ENCODE data around the gene SELL.
A peak's percentile ranks its signal among the peaks of the same experiment; 100 is the strongest.

The SELL gene

GRCh38 chr1:169712309-169712631 lies 850 bp upstream of the SELL start:
- peak overlapping the region; percentile 73; the same call in 1 of the 2 replicates for H3K4me3 ChIP-seq
- H3K36me3 ChIP-seq (ENCODE audit: insufficient read depth, low read length) = no peaks in the 10 kb centered on the region
- DNase-seq (ENCODE audit: low read depth, low spot score) = no peak
- TF ChIP-seq POLR2AphosphoS5 (IDR thresholded peaks at IDR 0.05; ENCODE audit: borderline replicate concordance, low read depth, low read length) (no peak), FOXP2 (optimal IDR thresholded peaks at IDR 0.05; ENCODE audit: control extremely low read depth, extremely low read length, insufficient read depth) (no peak), EZH2 (IDR thresholded peaks at IDR 0.05) (no peak)
- no peaks in the 10 kb centered on the region for H3K9me3 ChIP-seq (ENCODE audit: low read depth, low read length)
- no peak overlapping the region for H3K27ac ChIP-seq
- H3K9ac ChIP-seq (ENCODE audit: insufficient read length) = no peak overlapping the region

- Histone ChIP-seq H3K9me3 (ENCODE audit: low read depth, low read length) (no peaks in the 10 kb centered on the region), H3K27ac (no peak overlapping the region), H3K9ac (ENCODE audit: insufficient read length) (no peak overlapping the region), H3K4me3 (no peak overlapping the region), H3K36me3 (ENCODE audit: insufficient read depth, low read length) (no peaks in the 10 kb centered on the region)
- DNase-seq (ENCODE audit: low read depth, low spot score) = no peak
- no peak for TF ChIP-seq FOXP2 (optimal IDR thresholded peaks at IDR 0.05; ENCODE audit: control extremely low read depth, extremely low read length, insufficient read depth)
- no peak for TF ChIP-seq POLR2AphosphoS5 (IDR thresholded peaks at IDR 0.05; ENCODE audit: borderline replicate concordance, low read depth, low read length)
- no peak for TF ChIP-seq EZH2 (IDR thresholded peaks at IDR 0.05)
Observed at GRCh38 chr1:169708647-169709046, 2.8 kb downstream of the SELL start.

DNA sequence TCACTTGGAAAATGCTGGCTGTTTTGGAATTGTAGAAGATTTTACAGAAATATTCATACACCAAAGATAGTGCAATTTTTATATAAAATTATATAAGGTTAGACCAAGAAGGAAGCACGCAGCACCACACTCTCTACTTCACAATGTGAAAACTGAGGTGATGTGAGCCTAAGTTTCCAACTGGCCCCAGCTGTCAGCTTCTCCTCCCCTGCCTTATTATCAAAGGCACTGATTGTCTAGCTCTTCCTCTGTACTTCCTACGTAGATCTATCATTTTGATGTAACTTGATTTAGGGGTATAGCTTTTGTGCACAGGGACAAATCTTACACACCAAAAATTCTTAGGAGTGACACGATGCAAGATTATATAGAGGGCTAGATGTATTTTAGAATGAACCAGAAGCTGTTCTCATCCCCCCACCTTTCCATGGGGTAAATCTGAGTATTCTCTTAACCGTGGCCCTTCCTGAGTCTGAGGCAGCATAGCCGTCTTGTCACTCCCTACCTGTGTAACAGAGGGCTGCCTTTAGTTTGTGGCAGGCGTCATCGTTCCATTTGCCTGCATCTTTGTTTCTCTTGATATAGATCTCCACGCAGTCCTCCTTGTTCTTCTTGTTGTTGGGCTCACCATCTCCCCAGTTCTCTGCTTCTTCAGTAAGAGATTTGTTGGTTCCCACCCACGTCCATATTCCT lies 3.4 kb downstream of the SELL start:
- Histone ChIP-seq H3K36me3 (ENCODE audit: insufficient read depth, low read length) (no peaks in the 10 kb centered on the region), H3K4me3 (no peak overlapping the region), H3K27ac (no peak overlapping the region), H3K9me3 (ENCODE audit: low read depth, low read length) (no peaks in the 10 kb centered on the region), H3K9ac (ENCODE audit: insufficient read length) (no peak overlapping the region)
- no peak for TF ChIP-seq EZH2 (IDR thresholded peaks at IDR 0.05)
- no peak for TF ChIP-seq POLR2AphosphoS5 (IDR thresholded peaks at IDR 0.05; ENCODE audit: borderline replicate concordance, low read depth, low read length)
- TF ChIP-seq FOXP2 (optimal IDR thresholded peaks at IDR 0.05; ENCODE audit: control extremely low read depth, extremely low read length, insufficient read depth) = no peak
- DNase-seq (ENCODE audit: low read depth, low spot score) = no peak

DNA sequence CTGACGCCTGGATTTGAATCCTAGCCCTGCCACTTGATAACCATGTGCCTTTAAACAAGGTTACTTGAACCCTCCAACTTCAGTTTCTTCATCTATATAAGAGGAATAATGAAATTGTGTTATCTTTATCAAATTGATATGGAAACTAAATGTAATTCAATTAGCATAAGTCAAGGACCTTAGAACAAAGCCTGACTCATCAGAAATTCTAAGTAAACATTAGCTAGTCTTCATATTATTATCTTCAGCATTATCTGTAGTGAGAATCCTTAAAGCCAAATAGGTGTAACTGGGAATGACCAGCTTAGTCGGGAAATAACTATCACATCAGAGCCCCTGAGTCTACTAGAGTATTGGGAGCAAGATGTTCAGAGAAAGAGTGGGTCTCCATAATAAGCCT lies 6.6 kb downstream of the SELL start:
- Histone ChIP-seq H3K9ac (ENCODE audit: insufficient read length) (no peak overlapping the region), H3K27ac (no peak overlapping the region)

GRCh38 chr1:169701261-169702005 lies 10.0 kb downstream of the SELL start:
- Histone ChIP-seq H3K4me3 (no peak overlapping the region), H3K9ac (ENCODE audit: insufficient read length) (no peak overlapping the region), H3K36me3 (ENCODE audit: insufficient read depth, low read length) (no peaks in the 10 kb centered on the region), H3K27ac (no peak overlapping the region), H3K9me3 (ENCODE audit: low read depth, low read length) (no peaks in the 10 kb centered on the region)
- TF ChIP-seq FOXP2 (optimal IDR thresholded peaks at IDR 0.05; ENCODE audit: control extremely low read depth, extremely low read length, insufficient read depth) = no peak
- TF ChIP-seq POLR2AphosphoS5 (IDR thresholded peaks at IDR 0.05; ENCODE audit: borderline replicate concordance, low read depth, low read length) = no peak
- no peak for TF ChIP-seq EZH2 (IDR thresholded peaks at IDR 0.05)
- DNase-seq (ENCODE audit: low read depth, low spot score) = no peak

More for the DNA sequence above, 6.6 kb downstream of the SELL start:
- Histone ChIP-seq H3K9me3 (ENCODE audit: low read depth, low read length) (no peaks in the 10 kb centered on the region), H3K4me3 (no peak overlapping the region), H3K36me3 (ENCODE audit: insufficient read depth, low read length) (no peaks in the 10 kb centered on the region)
- TF ChIP-seq POLR2AphosphoS5 (IDR thresholded peaks at IDR 0.05; ENCODE audit: borderline replicate concordance, low read depth, low read length) (no peak), EZH2 (IDR thresholded peaks at IDR 0.05) (no peak), FOXP2 (optimal IDR thresholded peaks at IDR 0.05; ENCODE audit: control extremely low read depth, extremely low read length, insufficient read depth) (no peak)
- no peak for DNase-seq (ENCODE audit: low read depth, low spot score)

DNA sequence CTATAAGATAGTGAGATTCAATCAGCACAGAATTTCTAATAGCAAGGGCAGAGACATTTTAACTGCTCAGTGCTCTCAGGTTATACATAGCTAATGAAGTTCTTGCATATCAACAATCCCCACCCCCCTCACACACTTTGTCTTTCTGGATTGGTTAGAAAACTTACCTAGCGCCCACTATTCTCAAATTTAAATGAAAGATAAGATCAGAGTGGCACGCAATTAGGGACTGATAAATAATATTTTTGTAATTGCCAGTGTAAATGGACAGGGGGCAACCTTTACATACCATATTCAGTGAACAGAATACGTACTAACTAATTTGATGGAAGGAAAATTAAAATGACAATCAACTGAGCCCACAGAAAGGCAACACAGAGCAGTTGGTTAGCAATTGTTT lies 11.7 kb downstream of the SELL start:
- TF ChIP-seq POLR2AphosphoS5 (IDR thresholded peaks at IDR 0.05; ENCODE audit: borderline replicate concordance, low read depth, low read length) (no peak), FOXP2 (optimal IDR thresholded peaks at IDR 0.05; ENCODE audit: control extremely low read depth, extremely low read length, insufficient read depth) (no peak), EZH2 (IDR thresholded peaks at IDR 0.05) (no peak)
- Histone ChIP-seq H3K9me3 (ENCODE audit: low read depth, low read length) (no peaks in the 10 kb centered on the region), H3K9ac (ENCODE audit: insufficient read length) (no peak overlapping the region), H3K36me3 (ENCODE audit: insufficient read depth, low read length) (no peaks in the 10 kb centered on the region), H3K27ac (no peak overlapping the region), H3K4me3 (no peak overlapping the region)
- DNase-seq (ENCODE audit: low read depth, low spot score) = no peak

DNA sequence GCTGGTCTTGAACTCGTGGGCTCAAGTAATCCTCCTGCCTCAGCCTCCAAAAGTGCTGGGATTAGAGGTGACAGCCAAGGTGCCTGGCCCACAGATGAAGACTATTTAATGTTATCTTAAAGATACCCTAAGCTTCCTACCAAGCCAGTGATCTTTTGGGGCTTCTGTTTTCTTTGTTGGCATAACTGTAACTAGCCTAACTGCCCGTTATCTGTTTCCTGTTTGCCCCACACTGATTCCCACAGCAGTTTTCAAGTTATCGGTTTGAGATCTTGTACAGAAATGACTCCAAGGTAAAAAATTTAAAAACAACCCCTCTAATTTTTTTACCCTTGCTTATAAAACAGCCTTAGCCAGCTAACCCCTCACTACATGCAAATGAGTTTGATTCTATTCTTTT lies 12.4 kb downstream of the SELL start:
- no peak overlapping the region for H3K4me3 ChIP-seq
- TF ChIP-seq FOXP2 (optimal IDR thresholded peaks at IDR 0.05; ENCODE audit: control extremely low read depth, extremely low read length, insufficient read depth) = no peak
- TF ChIP-seq EZH2 (IDR thresholded peaks at IDR 0.05) = no peak
- no peak for TF ChIP-seq POLR2AphosphoS5 (IDR thresholded peaks at IDR 0.05; ENCODE audit: borderline replicate concordance, low read depth, low read length)
- H3K27ac ChIP-seq = no peak overlapping the region
- no peaks in the 10 kb centered on the region for H3K9me3 ChIP-seq (ENCODE audit: low read depth, low read length)
- no peak for DNase-seq (ENCODE audit: low read depth, low spot score)
- no peak overlapping the region for H3K9ac ChIP-seq (ENCODE audit: insufficient read length)
- H3K36me3 ChIP-seq (ENCODE audit: insufficient read depth, low read length) = no peaks in the 10 kb centered on the region

- Histone ChIP-seq H3K4me3 (no peak overlapping the region), H3K9ac (ENCODE audit: insufficient read length) (no peak overlapping the region), H3K27ac (no peak overlapping the region), H3K36me3 (ENCODE audit: insufficient read depth, low read length) (no peaks in the 10 kb centered on the region), H3K9me3 (ENCODE audit: low read depth, low read length) (no peaks in the 10 kb centered on the region)
- DNase-seq (ENCODE audit: low read depth, low spot score) = no peak
- no peak for TF ChIP-seq POLR2AphosphoS5 (IDR thresholded peaks at IDR 0.05; ENCODE audit: borderline replicate concordance, low read depth, low read length)
- no peak for TF ChIP-seq FOXP2 (optimal IDR thresholded peaks at IDR 0.05; ENCODE audit: control extremely low read depth, extremely low read length, insufficient read depth)
- TF ChIP-seq EZH2 (IDR thresholded peaks at IDR 0.05) = no peak
Observed at GRCh38 chr1:169697755-169698154, 13.7 kb downstream of the SELL start.
